ENCODE measurements around the gene PKNOX2.

Gene PKNOX2

DNA sequence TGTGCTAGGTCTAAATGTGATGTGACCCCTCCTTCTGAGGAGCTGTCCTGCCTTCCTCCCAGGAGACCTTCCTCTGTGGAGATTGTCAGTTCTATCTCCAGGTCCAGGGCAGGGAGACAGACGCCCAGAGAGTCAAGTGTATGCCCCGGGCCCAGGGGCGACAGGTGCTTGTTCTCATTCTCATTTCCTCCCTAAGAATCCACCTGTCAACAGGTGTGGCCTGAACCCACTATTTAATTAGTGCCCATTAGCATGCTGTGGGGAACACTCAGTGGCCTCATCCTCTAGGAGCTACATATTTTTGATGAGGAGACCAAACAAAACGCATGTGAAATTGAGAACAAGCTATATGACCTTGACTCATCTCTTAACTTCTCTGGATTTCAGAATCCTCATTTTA, 9.5 kb downstream of the PKNOX2 start:
- no peak for DNase-seq

GRCh38 chr11:125174686-125175085, 10.1 kb downstream of the PKNOX2 start:
- DNase-seq: no peak

DNA sequence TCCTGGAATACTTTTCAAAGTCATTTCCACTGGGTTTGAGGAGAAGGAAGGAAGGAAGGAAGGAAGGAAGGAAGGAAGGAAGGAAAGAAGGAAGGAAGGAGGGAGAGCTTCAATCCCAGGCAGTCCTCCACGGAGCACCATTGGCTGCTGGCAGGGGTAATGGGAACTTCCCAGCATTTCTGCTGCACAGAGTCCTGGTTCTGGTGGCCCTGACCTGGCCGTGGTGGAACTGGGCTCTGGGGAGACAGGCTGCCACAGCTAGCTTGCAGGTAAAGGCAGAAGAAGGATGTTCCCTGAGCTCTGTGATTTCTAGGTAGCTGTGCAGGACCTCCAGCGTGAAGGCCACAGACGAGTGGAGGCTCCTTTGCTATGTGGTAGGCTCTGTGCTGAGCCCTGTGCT, 10.6 kb downstream of the PKNOX2 start:
- no peak for DNase-seq

- DNase-seq: no peak
These were observed 11.5 kb downstream of the PKNOX2 start for GRCh38 chr11:125175896-125176575.

DNA sequence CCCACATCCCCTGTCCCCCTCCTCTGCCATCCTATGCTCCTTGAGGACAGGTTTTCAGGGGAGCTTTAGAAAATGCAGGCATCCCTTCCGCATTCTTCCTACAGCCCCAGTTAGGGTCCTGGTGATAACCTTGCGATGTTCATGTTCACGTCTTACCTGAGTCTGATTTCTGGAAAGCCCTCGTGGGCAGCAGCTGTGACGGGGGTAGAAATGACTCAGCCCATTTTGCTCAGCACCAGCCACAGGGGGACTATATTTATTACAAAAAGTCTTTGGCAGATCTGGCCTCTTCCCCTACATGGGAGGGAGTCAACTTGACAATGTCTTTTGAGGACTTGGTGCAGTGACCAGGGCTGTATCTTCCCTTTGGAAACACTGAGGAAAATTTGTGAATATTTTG, 12.3 kb downstream of the PKNOX2 start:
- no peak for DNase-seq

DNA sequence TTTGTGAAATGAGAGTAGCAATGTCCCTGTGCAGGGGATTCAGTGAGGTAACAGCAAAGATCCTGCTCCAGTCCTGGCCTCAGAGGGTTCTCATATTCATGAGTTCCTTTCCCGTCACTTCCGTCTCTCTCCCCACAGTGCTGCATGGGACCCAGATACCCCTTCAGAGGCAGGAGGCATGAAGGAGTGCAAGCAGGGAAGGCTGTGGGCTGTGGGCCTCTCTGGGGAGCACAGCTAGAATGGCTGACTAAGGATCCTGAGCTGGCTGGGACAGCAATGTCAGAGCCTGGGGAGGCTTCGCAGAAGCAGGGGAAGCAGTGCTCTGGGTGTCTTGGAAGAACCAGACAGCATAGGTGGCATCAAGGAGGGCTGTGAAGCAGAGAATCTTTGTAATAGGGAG, 13.0 kb downstream of the PKNOX2 start:
- DNase-seq: no peak

- DNase-seq: no peak
These were observed 14.8 kb downstream of the PKNOX2 start for GRCh38 chr11:125179346-125179745.

DNA sequence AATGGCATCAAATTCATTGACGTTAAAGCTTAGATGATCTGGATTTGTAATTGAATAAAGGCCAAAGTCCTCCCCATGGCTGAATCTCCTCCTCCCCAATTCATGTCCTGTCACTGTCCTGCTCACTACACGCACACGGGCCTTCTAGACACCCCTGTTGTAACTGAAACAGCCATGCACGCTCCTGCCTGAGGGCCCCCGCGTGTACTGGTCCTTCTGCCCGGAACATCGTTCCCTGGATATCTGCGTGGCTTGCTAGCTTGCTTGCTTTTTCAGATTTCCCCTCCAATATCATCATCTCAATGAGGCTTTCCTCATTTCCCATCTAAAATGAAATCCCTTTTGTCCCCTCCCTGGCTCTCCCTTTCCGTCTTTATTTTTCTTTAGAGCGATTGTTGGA, 15.3 kb downstream of the PKNOX2 start:
- DNase-seq: no peak

GRCh38 chr11:125180413-125181305, 16.1 kb downstream of the PKNOX2 start:
- no peak for DNase-seq

DNA sequence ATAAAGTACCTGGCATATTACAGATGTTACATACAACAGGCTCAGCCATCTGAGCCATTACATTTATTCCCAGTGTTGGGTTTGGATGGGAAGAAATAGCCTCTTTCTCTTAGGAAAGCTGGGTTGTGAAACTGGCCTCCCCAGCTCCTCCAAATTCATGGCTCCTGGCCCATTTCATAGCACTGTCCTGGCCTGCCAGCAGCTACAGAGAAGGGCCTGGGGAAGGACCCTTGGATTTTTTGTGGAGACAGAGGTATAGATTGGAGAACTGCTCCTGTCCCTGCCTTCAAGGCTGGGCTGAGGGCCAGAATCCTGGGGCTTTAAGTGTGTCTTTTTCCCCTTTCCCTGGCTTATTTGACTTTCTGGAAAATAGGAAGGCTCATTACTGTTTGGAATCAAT, 18.0 kb downstream of the PKNOX2 start:
- no peak for DNase-seq

DNA sequence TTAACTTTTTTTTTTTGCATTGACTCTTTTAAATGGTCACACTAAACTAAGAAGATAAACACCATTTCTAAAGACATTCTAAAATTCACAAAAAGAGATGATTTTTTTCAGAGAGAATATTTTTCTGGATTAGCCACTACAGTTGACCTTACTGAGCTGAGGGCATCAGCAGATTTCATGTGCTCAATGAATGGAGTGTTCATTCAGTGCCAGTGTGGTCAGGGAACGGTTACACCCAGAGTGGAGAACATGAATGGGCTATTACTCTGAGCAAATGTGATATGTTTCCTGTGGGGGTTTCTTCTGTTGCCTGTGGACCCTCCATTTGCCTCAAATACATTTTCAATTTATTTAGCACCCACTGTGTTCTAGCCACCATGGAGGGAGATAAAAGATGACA, 19.1 kb downstream of the PKNOX2 start:
- no peak for DNase-seq

DNA sequence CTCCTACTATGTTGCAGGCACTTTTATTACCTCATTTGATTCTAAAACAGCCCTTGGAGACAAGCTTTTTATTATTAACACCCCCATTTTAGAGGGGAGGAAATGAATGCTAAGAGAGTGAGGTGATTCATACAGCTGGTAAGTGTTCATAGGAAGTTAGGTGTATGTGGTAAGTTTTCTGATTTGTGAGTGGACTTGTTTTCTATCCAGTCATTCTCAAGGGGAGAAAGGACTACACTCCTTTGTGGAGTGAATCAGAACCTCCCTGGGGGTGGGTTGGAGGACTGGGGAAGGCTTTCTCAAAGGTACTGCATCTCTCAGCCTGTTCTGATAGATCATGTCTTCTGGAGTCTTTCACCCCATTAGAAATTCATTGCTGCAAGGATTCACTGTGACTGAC, 23.5 kb downstream of the PKNOX2 start:
- DNase-seq: no peak

GRCh38 chr11:125190566-125190965, 26.0 kb downstream of the PKNOX2 start:
- no peak for DNase-seq

DNA sequence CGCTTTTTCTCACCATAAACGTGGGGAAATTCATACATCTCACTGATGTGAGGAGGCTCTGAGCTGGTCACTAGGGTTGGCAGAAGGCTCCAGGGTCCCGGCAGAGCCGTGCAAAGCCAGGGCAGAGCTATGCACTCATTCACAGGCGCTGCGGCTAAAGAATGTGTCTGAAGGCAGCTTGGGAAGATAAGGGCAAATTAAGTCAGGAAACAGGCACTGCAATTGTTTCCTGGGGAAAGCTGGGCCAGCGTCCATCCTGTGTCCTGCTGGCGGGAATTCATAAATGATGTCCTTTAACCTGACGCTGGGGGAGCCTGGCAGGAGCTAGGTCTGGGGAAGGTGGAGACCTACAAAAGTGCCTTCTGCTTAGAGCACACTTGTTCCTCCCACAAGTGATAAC, 27.6 kb downstream of the PKNOX2 start:
- no peak for DNase-seq

DNA sequence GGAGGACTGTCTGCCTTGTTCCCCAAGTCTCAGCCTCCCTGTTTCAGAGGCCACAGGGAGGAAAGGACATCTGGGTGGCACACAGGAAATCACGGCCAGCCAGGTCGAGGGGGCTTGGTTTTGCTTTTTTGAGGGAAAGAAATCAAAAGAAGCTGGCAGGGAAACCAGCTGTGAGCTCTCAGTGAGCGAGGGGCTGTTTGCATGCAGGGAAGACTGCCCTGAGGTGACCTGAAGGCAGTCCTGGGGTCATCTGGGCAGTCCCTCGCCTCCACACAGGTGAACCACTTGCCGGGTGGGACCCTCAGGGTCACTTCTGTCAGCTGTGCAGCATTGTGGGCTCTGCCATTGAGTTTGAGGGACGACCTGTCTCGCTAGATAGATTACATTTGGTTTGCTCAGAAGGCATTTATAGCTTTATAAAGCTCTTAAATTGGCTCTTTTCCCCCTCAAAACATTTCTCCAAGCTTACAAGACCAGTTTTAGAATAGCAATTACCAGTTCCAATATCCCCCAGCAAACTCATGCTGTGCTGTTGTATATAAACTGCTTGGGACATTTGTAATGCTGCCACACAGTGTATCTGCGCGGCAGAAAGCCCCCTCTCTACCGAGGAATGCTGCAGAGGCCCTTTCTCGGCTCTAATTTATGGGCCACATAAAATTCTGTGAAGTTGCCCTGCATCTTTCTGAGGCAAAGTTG, 28.3 kb downstream of the PKNOX2 start:
- no peak for DNase-seq

DNA sequence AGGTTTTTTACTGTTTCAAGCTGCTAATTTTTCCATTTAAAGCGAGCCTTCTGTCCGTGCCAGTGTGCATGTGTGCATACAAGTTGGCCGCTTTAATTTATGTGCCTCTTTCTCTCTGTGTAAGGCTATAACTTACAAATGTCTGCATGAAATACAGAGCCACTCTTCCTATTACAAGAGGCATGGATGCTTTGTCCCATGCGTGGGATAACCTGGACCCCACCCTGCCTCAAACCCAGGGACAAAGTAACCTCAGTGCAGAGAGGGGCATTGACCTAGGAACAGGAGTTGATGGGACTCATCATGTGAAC, 28.8 kb downstream of the PKNOX2 start:
- DNase-seq: no peak

- DNase-seq: no peak
These were observed 29.3 kb downstream of the PKNOX2 start for GRCh38 chr11:125193841-125194240.

DNA sequence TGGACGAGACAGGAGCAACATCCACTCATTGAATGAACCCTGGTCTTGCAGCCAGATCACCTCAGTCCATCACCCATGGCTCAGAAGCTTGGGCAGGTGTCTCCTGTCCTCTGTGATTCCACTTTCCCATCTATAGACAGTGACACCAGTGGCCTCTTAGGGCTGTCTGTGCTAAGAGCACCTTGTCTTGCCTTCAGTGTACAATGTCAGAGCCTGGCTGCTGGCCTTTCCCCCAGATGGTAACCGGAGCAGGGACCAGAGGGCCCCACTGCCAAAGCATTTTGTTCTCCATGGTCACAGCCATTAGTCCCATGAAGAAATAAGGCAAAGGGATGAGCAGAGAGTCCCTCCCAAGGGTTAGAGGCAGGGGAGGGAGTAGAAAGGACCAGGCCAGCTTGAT, 35.4 kb downstream of the PKNOX2 start:
- no peak for DNase-seq

DNA sequence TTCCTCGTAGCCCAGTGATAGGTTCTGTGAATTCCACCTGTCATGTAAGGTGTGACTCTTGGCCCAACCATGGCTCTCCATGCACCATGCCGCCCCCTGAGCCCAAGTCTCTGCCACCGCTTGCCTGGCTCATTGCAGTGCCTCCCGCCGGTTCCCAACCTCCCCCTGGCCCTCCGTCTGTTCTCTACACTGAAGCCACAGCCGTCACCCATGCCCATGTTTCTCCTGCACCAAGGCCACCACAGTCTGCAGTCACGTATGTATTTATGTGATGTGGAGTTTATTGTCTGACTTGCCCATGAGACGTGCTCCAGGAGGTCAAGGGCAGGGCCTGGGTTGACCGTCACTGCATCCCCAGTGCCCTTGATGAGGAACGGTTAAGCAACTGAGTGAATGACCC, 35.9 kb downstream of the PKNOX2 start:
- no peak for DNase-seq

DNA sequence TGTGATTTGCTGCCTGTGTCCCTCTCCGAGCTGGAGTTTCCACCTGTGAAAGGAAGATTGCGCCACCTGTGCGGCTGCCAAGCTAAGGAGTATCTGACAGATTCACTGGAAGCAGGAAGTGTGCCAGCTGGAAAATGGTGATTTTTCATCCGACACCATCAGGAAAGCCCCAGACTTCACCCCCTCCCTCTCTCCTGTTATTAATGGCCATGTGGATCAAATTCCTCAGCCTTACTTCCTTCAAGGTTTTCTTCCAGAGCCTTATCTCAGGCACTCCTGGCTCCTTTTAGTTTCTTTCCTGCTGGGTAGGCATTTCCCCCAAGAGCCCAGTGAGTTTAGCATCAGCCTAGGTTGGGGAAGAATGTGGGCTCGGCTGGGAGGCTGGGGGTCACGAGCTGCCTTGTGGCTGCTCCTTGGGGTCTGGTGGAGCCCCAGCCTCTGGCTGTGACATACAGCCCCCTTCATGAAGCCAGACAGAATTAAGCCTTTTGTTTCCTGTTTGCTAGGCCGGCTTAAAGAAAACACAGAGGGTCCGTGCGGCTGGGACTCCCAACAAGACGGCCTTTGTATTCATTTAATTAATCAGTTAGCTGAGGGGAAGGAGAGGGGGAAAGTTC, 37.1 kb downstream of the PKNOX2 start:
- no peak for DNase-seq

GRCh38 chr11:125202362-125202880, 37.9 kb downstream of the PKNOX2 start:
- DNase-seq: no peak

DNA sequence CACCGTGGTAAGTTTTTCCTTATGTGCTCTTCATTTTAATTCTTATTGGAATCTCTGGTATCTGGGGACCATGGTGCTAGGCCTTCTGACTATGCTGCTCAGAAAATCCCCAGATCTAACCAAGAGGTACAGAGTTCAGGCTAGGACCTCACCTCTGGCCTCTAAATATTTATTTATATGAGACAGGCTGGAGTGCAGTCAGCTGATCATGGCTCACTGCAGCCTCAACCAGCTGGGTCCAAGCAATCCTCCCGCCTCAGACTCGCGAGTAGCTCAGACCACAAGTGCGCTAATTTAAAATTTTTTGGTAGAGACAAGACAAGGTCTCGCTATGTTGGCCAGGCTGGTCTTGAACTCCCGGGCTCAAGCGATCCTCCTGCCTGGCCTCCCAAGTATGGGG, 38.4 kb downstream of the PKNOX2 start:
- DNase-seq: no peak

DNA sequence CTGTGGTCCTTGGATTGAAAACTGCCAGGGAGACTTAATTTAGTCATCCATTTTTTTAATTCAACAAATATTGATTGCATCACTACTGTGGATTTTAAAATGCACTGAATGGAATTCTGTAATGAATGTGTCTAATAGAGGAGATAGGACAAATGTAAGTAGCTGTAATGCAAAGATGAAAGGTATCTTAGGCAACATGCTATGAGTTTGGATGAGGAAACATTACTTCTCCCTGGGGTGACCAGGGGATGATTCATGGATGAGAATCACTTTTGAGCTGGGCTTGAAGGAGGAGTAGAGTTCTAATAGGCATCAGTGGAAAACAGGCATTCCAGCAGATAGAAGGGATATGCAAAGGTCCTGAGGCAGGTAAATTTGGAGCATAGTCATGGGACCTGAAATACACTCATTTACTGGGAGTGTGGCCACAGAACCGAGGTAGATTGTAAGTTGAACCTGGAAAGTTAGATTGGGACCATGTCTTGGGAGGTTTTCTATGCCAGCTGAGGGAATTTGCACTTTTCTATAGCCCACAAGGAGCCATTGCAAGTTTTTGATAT, 43.4 kb downstream of the PKNOX2 start:
- DNase-seq: no peak
